Loucy (cell line): ENCODE results near the gene SUPT5H.

ENCODE experiments used
- H2AFZ ChIP-seq: fragments of 200-600 bp; sonication (generic); 2 replicates; pipeline ENCODE4 v1.6.0; 2016; ENCODE audit warnings: antibody characterized with exemption, mild to moderate bottlenecking, low read length, moderate library complexity
- H3F3A ChIP-seq: fragments of 200-600 bp; 2 replicates; pipeline ENCODE4 v1.6.0; 2016; ENCODE audit warnings: antibody characterized with exemption, low read depth, mild to moderate bottlenecking
- H3K27me3 ChIP-seq: fragments of 200-600 bp; sonication (generic); 2 replicates; pipeline ENCODE4 v1.6.1; 2014; ENCODE audit warnings: low read length, mild to moderate bottlenecking; ENCODE audit not compliant: insufficient read depth, poor library complexity, severe bottlenecking
- H3K36me3 ChIP-seq: fragments of 200-600 bp; sonication (generic); 2 replicates; pipeline ENCODE4 v1.6.1; 2016; ENCODE audit warnings: low read length; ENCODE audit not compliant: insufficient read depth
- H3K4me1 ChIP-seq: fragments of 200-600 bp; sonication (generic); 2 replicates; pipeline ENCODE4 v1.5.1; 2014; ENCODE audit warnings: low read length, mild to moderate bottlenecking; ENCODE audit not compliant: insufficient read depth, poor library complexity, severe bottlenecking
- H3K4me2 ChIP-seq: fragments of 200-600 bp; sonication (generic); 2 replicates; pipeline ENCODE4 v1.6.0; 2014; ENCODE audit warnings: antibody characterized with exemption, low read length, low read depth, mild to moderate bottlenecking; ENCODE audit not compliant: poor library complexity, severe bottlenecking
- H3K4me3 ChIP-seq: fragments of 200-600 bp; sonication (generic); 2 replicates; pipeline ENCODE4 v1.5.1; 2014; ENCODE audit warnings: low read length, mild to moderate bottlenecking, mixed read lengths; ENCODE audit not compliant: poor library complexity, severe bottlenecking
- H3K79me2 ChIP-seq: fragments of 200-600 bp; sonication (generic); 2 replicates; pipeline ENCODE4 v1.6.1; 2014; ENCODE audit warnings: low read length; ENCODE audit not compliant: insufficient read depth
- H3K9ac ChIP-seq: fragments of 200-600 bp; sonication (generic); 2 replicates; pipeline ENCODE4 v1.6.0; 2014; ENCODE audit warnings: mild to moderate bottlenecking, low read depth, low read length, moderate library complexity; ENCODE audit not compliant: poor library complexity, severe bottlenecking
- H3K9me2 ChIP-seq: fragments of 200-600 bp; sonication (generic); replicated peaks from 2 replicates; pipeline ENCODE4 v1.6.1; 2016; ENCODE audit warnings: low read depth, low read length, mixed read lengths
- H3K9me3 ChIP-seq: fragments of 200-600 bp; sonication (generic); 2 replicates; pipeline ENCODE4 v1.6.1; 2014; ENCODE audit warnings: mild to moderate bottlenecking, antibody characterized with exemption, low read length, low read depth; ENCODE audit not compliant: insufficient read depth
- H4K20me1 ChIP-seq: fragments of 200-600 bp; sonication (generic); 2 replicates; pipeline ENCODE4 v1.6.0; 2014; ENCODE audit warnings: antibody characterized with exemption, low read length, mild to moderate bottlenecking; ENCODE audit not compliant: insufficient read depth, poor library complexity, severe bottlenecking
- CTCF ChIP-seq: fragments of 200-600 bp; sonication (generic); conservative IDR thresholded peaks from 2 replicates; pipeline ENCODE4 v1.5.1; 2014; ENCODE audit warnings: mild to moderate bottlenecking, antibody characterized with exemption, low read length
- EZH2phosphoT487 ChIP-seq: fragments of 200-600 bp; IDR thresholded peaks from 2 replicates; pipeline ENCODE4 v1.6.1; 2018; ENCODE audit warnings: antibody characterized with exemption, mild to moderate bottlenecking, moderate library complexity, borderline replicate concordance

Gene SUPT5H

GRCh38 chr19:39415111-39416046 is 30.0 kb upstream of the SUPT5H start:
- peaks cover 8% of the 10 kb centered on the region; the same call in 1 of the 2 replicates for H3K36me3 ChIP-seq
- peak overlapping the region; percentile 90 for H3K4me3 ChIP-seq
- TF ChIP-seq CTCF: 0 out of 2 replicates have a peak, but pooled peaks have one; percentile 25
- no peak for TF ChIP-seq EZH2phosphoT487
- H3K79me2 ChIP-seq: peaks cover 53% of the 10 kb centered on the region
- H4K20me1 ChIP-seq: peaks cover 28% of the 10 kb centered on the region
- no peak overlapping the region for H2AFZ ChIP-seq
- H3K4me2 ChIP-seq: peak overlapping the region; percentile 80
- H3K9me3 ChIP-seq: no peaks in the 10 kb centered on the region
- peak overlapping the region; percentile 98 for H3K9ac ChIP-seq
- H3K4me1 ChIP-seq: peaks cover 31% of the 10 kb centered on the region
- H3K9me2 ChIP-seq: no peaks in the 10 kb centered on the region
- peaks cover 5% of the 10 kb centered on the region for H3K27me3 ChIP-seq
- no peaks in the 10 kb centered on the region for H3F3A ChIP-seq

- H3K9me3 ChIP-seq: no peaks in the 10 kb centered on the region
- H3K4me2 ChIP-seq: peak overlapping the region; percentile 80
- no peaks in the 10 kb centered on the region for H3F3A ChIP-seq
- peaks cover 5% of the 10 kb centered on the region for H3K27me3 ChIP-seq
- H2AFZ ChIP-seq: no peak overlapping the region
- H3K9me2 ChIP-seq: no peaks in the 10 kb centered on the region
- no peak overlapping the region for H3K9ac ChIP-seq
- peaks cover 8% of the 10 kb centered on the region; the same call in 1 of the 2 replicates for H3K36me3 ChIP-seq
- H3K79me2 ChIP-seq: peaks cover 44% of the 10 kb centered on the region
- H3K4me3 ChIP-seq: no peak overlapping the region
- TF ChIP-seq EZH2phosphoT487 (no peak), CTCF (no peak)
- peaks cover 28% of the 10 kb centered on the region for H4K20me1 ChIP-seq
- peaks cover 21% of the 10 kb centered on the region for H3K4me1 ChIP-seq
Observed at GRCh38 chr19:39416152-39417120, 28.9 kb upstream of the SUPT5H start.

GRCh38 chr19:39417463-39418181 is 27.8 kb upstream of the SUPT5H start:
- H3K4me2 ChIP-seq: no peak overlapping the region
- no peak overlapping the region for H3K9ac ChIP-seq

More at GRCh38 chr19:39417463-39418181, 27.8 kb upstream of the SUPT5H start:
- peaks cover 44% of the 10 kb centered on the region for H3K79me2 ChIP-seq
- no peak overlapping the region for H3K4me3 ChIP-seq
- no peak overlapping the region for H2AFZ ChIP-seq
- TF ChIP-seq EZH2phosphoT487: no peak
- TF ChIP-seq CTCF: no peak
- H3K9me2 ChIP-seq: no peaks in the 10 kb centered on the region
- peaks cover 10% of the 10 kb centered on the region; the same call in 1 of the 2 replicates for H3K36me3 ChIP-seq
- peaks cover 5% of the 10 kb centered on the region for H3K27me3 ChIP-seq
- H3K9me3 ChIP-seq: no peaks in the 10 kb centered on the region
- H4K20me1 ChIP-seq: peaks cover 28% of the 10 kb centered on the region
- H3K4me1 ChIP-seq: peaks cover 18% of the 10 kb centered on the region
- H3F3A ChIP-seq: no peaks in the 10 kb centered on the region
